ENCODE data around the gene EHMT2. TPM values are rescaled to one million over a fixed set of nuclear protein-coding genes. Genes with fewer than 3 reads are reported as not detected.

The EHMT2 gene
- total RNA-seq (2013): 27.1 TPM
- polyA plus RNA-seq (10 to 100 TPM in 2 of 3 donors, 1 to 10 TPM in 1; 9.9 to 52.8 (median 16.0) TPM), polyA minus RNA-seq (32.7 and 51.3 TPM in 2 replicates), total RNA-seq (2.6 to 21.2 (median 13.9) reads per million in 11 experiments)

DNA sequence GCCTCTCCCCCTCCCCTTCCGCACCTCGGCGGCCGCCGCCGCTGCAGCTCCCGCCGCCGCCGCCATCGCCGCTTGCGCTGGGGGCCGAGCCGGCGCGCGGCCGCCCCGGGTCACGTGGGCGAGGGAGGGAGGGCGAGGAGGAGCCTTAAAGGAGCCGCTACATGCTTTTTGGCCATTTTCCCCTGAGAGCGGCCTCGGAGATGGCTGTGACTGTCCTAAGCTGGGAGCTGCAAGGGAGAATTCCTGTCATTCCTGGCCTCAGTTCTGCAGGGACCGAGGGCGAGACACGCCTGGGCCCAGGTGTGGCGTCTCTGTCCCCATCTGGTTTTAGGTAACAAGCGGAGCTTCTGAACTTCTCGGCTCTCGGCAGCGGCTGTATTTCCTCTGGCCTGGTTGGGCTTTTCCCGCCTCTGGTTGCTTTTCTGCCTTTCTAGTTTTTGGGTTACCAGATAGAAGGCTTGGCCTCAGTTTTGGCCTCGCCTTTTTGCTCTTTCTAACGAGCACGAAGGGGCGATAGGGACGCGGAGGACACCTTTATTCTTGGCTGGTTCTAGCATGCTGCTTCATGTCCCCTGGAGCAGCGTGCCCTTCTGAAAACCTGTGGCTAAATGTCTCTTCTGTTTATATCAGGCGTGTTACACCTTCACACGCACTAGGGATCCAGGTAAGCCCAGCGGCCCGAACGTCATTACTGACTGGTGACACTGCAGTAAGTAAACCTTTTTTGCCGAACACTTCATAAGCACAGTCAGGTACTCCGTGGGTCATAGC is at the start of gene EHMT2:
Gene EHMT2 (minus strand): TSS at position 87 of the 771 bp plus-strand sequence. CDS start 21 bp downstream, at position 66.
- Histone ChIP-seq H3K9ac (ENCODE audit: insufficient read depth, low read length, poor library complexity, severe bottlenecking) (peak within 1 kb of the TSS; percentile 73), H4K20me1 (ENCODE audit: insufficient read depth, low read length) (no peaks in the 10 kb centered on the region), H3K27me3 (ENCODE audit: control insufficient read depth in 2 of 2, insufficient read depth in 2 of 2, low read length in 2 of 2) (no peaks in the 10 kb centered on the region), H3K4me1 (ENCODE audit: control insufficient read depth in 1 of 2, insufficient read depth in 2 of 2, low read length in 2 of 2) (peaks cover 40 to 57% of the 10 kb centered on the region in 2 donors), H3K27ac (ENCODE audit: low read depth in 1 of 2, low read length in 2 of 2) (peak within 1 kb of the TSS; percentile 45 to 71), H3K4me2 (replicated peaks; ENCODE audit: extremely low read depth, low read length, poor library complexity, severe bottlenecking) (peak within 1 kb of the TSS; percentile 82), H3K9me3 (replicated peaks in 1 of 2; ENCODE audit: control insufficient read depth in 1 of 2, insufficient read depth in 1 of 2, low read length in 2 of 2) (no peaks in the 10 kb centered on the region), H3K4me3 (replicated peaks in 1 of 3; ENCODE audit: low read depth in 2 of 3, low read length in 3 of 3) (peak within 1 kb of the TSS; percentile 73 to 97 (median 73)), H3K36me3 (replicated peaks in 1 of 2; ENCODE audit: control insufficient read depth in 1 of 2, insufficient read depth in 2 of 2, low read length in 2 of 2) (peaks cover 11 to 22% of the 10 kb centered on the region in 2 donors), H2AFZ (ENCODE audit: insufficient read depth, low read depth, low read length, poor library complexity, severe bottlenecking) (peak within 1 kb of the TSS; percentile 96), H3K79me2 (ENCODE audit: insufficient read depth, low read length) (peaks cover 17% of the 10 kb centered on the region)
- intact Hi-C loops (cut with micrococcal nuclease): loop anchor here (5.0 kb wide), 3 partner anchors 35 to 60 kb away; partner anchors contain the start of genes NELFE (in 1 of the 2), NEU1 (in 1 of the 2) and SKIC2 (in 1 of the 2)
- H3K4me1 Mint-ChIP-seq: peaks cover 41% of the 10 kb centered on the region
- DNase-seq: peak; percentile 66 to 76 (median 71)
- 0% methylated on average over 39 of the region's 49 CpGs for WGBS (ENCODE audit: insufficient coverage)
- peaks cover 11 to 20% of the 10 kb centered on the region in 2 donors for H3K36me3 Mint-ChIP-seq
- peak within 1 kb of the TSS; percentile 94 to 97 for H3K4me3 Mint-ChIP-seq
- H3K27me3 Mint-ChIP-seq (ENCODE audit: low read depth in 3 of 3): peaks cover 2 to 4% (median 3%) of the 10 kb centered on the region in 3 donors
- no peak for TF ChIP-seq CTCF (IDR thresholded peaks at IDR 0.05)
- no peaks in the 10 kb centered on the region for H3K9me3 Mint-ChIP-seq
- H3K27ac Mint-ChIP-seq: peak within 1 kb of the TSS; percentile 85 to 95 (median 91)

DNA sequence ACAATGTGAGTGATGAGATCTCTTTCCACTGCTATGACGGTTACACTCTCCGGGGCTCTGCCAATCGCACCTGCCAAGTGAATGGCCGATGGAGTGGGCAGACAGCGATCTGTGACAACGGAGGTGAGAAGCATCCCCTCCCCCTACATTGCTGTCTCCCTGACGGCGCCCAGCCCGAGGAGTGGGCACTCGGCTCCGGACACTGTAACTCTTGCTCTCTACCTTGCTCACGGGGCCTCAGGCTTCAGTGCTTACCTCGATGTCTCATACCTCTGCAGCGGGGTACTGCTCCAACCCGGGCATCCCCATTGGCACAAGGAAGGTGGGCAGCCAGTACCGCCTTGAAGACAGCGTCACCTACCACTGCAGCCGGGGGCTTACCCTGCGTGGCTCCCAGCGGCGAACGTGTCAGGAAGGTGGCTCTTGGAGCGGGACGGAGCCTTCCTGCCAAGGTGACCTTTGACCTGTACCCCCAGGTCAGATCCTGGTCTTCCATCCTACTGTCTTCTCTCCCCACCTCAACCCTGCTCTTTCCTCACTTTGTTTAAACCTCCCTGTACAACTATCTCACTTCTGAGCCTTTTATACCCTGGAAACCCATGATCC is 49.7 kb upstream of the EHMT2 start:
- no peak for TF ChIP-seq CTCF (IDR thresholded peaks at IDR 0.05)
- Histone ChIP-seq H3K27me3 (ENCODE audit: control insufficient read depth in 2 of 2, insufficient read depth in 2 of 2, low read length in 2 of 2) (no peaks in the 10 kb centered on the region), H4K20me1 (ENCODE audit: insufficient read depth, low read length) (no peaks in the 10 kb centered on the region), H3K27ac (ENCODE audit: low read depth in 1 of 2, low read length in 2 of 2) (no peak overlapping the region), H3K4me3 (replicated peaks in 1 of 3; ENCODE audit: low read depth in 2 of 3, low read length in 3 of 3) (no peak overlapping the region), H3K79me2 (ENCODE audit: insufficient read depth, low read length) (no peaks in the 10 kb centered on the region), H3K4me1 (ENCODE audit: control insufficient read depth in 1 of 2, insufficient read depth in 2 of 2, low read length in 2 of 2) (peaks cover 3 to 4% of the 10 kb centered on the region in 2 donors), H3K9ac (ENCODE audit: insufficient read depth, low read length, poor library complexity, severe bottlenecking) (no peak overlapping the region), H3K9me3 (replicated peaks in 1 of 2; ENCODE audit: control insufficient read depth in 1 of 2, insufficient read depth in 1 of 2, low read length in 2 of 2) (no peaks in the 10 kb centered on the region), H3K4me2 (replicated peaks; ENCODE audit: extremely low read depth, low read length, poor library complexity, severe bottlenecking) (no peak overlapping the region), H2AFZ (ENCODE audit: insufficient read depth, low read depth, low read length, poor library complexity, severe bottlenecking) (no peak overlapping the region), H3K36me3 (replicated peaks in 1 of 2; ENCODE audit: control insufficient read depth in 1 of 2, insufficient read depth in 2 of 2, low read length in 2 of 2) (peaks cover 15 to 16% of the 10 kb centered on the region in 2 donors)
- no peak for DNase-seq
- peaks cover 10 to 13% of the 10 kb centered on the region in 2 donors for H3K36me3 Mint-ChIP-seq
- WGBS (ENCODE audit: insufficient coverage): 88% methylated on average over 24 of the region's 24 CpGs
- H3K27ac Mint-ChIP-seq: no peak overlapping the region
- H3K4me1 Mint-ChIP-seq: peaks cover 17% of the 10 kb centered on the region
- H3K27me3 Mint-ChIP-seq (ENCODE audit: low read depth in 3 of 3): peaks cover 13 to 27% (median 26%) of the 10 kb centered on the region in 3 donors
- H3K9me3 Mint-ChIP-seq: peaks cover 0 to 1% (median 0%) of the 10 kb centered on the region in 7 donors
- intact Hi-C loops (cut with micrococcal nuclease): no loop called here
- H3K4me3 Mint-ChIP-seq: no peak overlapping the region

Data from CD14-positive monocyte (primary cell).